HG03575 (cell line): Measurements from ENCODE around the gene PPP6R1.

Experiments used
- ATAC-seq: cut with Tn5 transposase; IDR thresholded peaks from one replicate; pipeline ENCODE4 v1.9.1; 2021; ENCODE audit not compliant: unreplicated experiment, insufficient number of reproducible peaks, low FRiP score; ENCODE audit errors: extremely low read depth

PPP6R1 gene

GRCh38 chr19:55258828-55259539 lies at the start of gene PPP6R1:
TSS of gene PPP6R1 (minus strand) at chr19:55259017. CDS start at chr19:55247103, 11,914 bp downstream.
- ATAC-seq: peak; percentile 44

GRCh38 chr19:55308281-55308680 lies 49.5 kb upstream of the PPP6R1 start:
- ATAC-seq: no peak

- no peak for ATAC-seq
Observed at GRCh38 chr19:55306712-55307111, 47.9 kb upstream of the PPP6R1 start.

- ATAC-seq: no peak
Observed at GRCh38 chr19:55305983-55306562, 47.3 kb upstream of the PPP6R1 start.

GRCh38 chr19:55305491-55305890 lies 46.7 kb upstream of the PPP6R1 start:
- ATAC-seq: no peak

- no peak for ATAC-seq
Observed at GRCh38 chr19:55304980-55305379, 46.2 kb upstream of the PPP6R1 start.

- no peak for ATAC-seq
Observed at GRCh38 chr19:55304279-55304978, 45.6 kb upstream of the PPP6R1 start.

- no peak for ATAC-seq
Observed at GRCh38 chr19:55303477-55303876, 44.7 kb upstream of the PPP6R1 start.

- ATAC-seq: no peak
Observed at GRCh38 chr19:55302318-55302703, 43.5 kb upstream of the PPP6R1 start.

- no peak for ATAC-seq
Observed at GRCh38 chr19:55301459-55302317, 42.9 kb upstream of the PPP6R1 start.

- ATAC-seq: no peak
Observed at GRCh38 chr19:55300886-55301458, 42.2 kb upstream of the PPP6R1 start.

- ATAC-seq: no peak
Observed at GRCh38 chr19:55299991-55300390, 41.2 kb upstream of the PPP6R1 start.

- no peak for ATAC-seq
Observed at GRCh38 chr19:55297267-55297666, 38.5 kb upstream of the PPP6R1 start.

- no peak for ATAC-seq
Observed at GRCh38 chr19:55289117-55289796, 30.4 kb upstream of the PPP6R1 start.

- ATAC-seq: no peak
Observed at GRCh38 chr19:55287361-55288079, 28.7 kb upstream of the PPP6R1 start.

GRCh38 chr19:55285229-55285890 lies 26.5 kb upstream of the PPP6R1 start:
- ATAC-seq: no peak

GRCh38 chr19:55284405-55285058 lies 25.7 kb upstream of the PPP6R1 start:
- no peak for ATAC-seq
